Gastroesophageal sphincter (tissue), 3 donors: ENCODE results near the gene MGST2.

Source experiments
- CTCF ChIP-seq, 4 experiments: fragments of 200-600 bp in 2 of 4; fragments of 450-650 bp in 2 of 4; sonication (generic) in 1 of 4; IDR thresholded peaks; one replicate each; pipeline ENCODE4 v1.5.1; 2017 to 2019; ENCODE audit warnings: antibody characterized with exemption in 4 of 4, mild to moderate bottlenecking in 2 of 4, moderate library complexity in 2 of 4
- POLR2AphosphoS5 ChIP-seq: sonication (generic); formaldehyde crosslinking; IDR thresholded peaks from one replicate; pipeline ENCODE4 v1.6.1; 2017; ENCODE audit warnings: antibody characterized with exemption

GRCh38 chr4:139647952-139648351, 17.7 kb upstream of the MGST2 start:
- TF ChIP-seq CTCF (IDR thresholded peaks at IDR 0.05) (no peak), POLR2AphosphoS5 (no peak)
